GM21723 (cell line): Measurements from ENCODE around the gene SPOCD1.

Source experiments
- ATAC-seq: cut with Tn5 transposase; IDR thresholded peaks from one replicate; pipeline ENCODE4 v1.9.1; 2021; ENCODE audit warnings: mild to moderate bottlenecking, moderate library complexity; ENCODE audit not compliant: unreplicated experiment

SPOCD1 gene

GRCh38 chr1:31773861-31774260 is 42.0 kb downstream of the SPOCD1 start:
- ATAC-seq: no peak

- no peak for ATAC-seq
Observed at GRCh38 chr1:31772669-31773248, 43.1 kb downstream of the SPOCD1 start.

GRCh38 chr1:31771891-31772668 is 43.7 kb downstream of the SPOCD1 start:
- no peak for ATAC-seq

- no peak for ATAC-seq
Observed at GRCh38 chr1:31769720-31770390, 46.0 kb downstream of the SPOCD1 start.

- no peak for ATAC-seq
Observed at GRCh38 chr1:31768939-31769704, 46.7 kb downstream of the SPOCD1 start.

GRCh38 chr1:31768407-31768907 is 47.4 kb downstream of the SPOCD1 start:
- no peak for ATAC-seq

GRCh38 chr1:31767225-31767624 is 48.6 kb downstream of the SPOCD1 start:
- ATAC-seq: no peak

GRCh38 chr1:31765516-31765915 is 50.3 kb downstream of the SPOCD1 start:
- no peak for ATAC-seq

GRCh38 chr1:31765041-31765467 is 50.8 kb downstream of the SPOCD1 start:
- no peak for ATAC-seq

- no peak for ATAC-seq
Observed at GRCh38 chr1:31764312-31765040, 51.3 kb downstream of the SPOCD1 start, which contains the start of gene ADGRB2. TSS of gene ADGRB2 (minus strand) at chr1:31764340. CDS start at chr1:31757221, 7,119 bp downstream.

GRCh38 chr1:31763671-31764311 is 52.0 kb downstream of the SPOCD1 start:
- ATAC-seq: no peak

GRCh38 chr1:31762726-31763670 is 52.8 kb downstream of the SPOCD1 start:
- no peak for ATAC-seq

- ATAC-seq: no peak
Observed at GRCh38 chr1:31762323-31762722, 53.5 kb downstream of the SPOCD1 start.

- ATAC-seq: no peak
Observed at GRCh38 chr1:31761883-31762282, 53.9 kb downstream of the SPOCD1 start.

- no peak for ATAC-seq
Observed at GRCh38 chr1:31760471-31761470, 55.1 kb downstream of the SPOCD1 start.

GRCh38 chr1:31759298-31760023 is 56.4 kb downstream of the SPOCD1 start:
- no peak for ATAC-seq

GRCh38 chr1:31758823-31759222 is 57.0 kb downstream of the SPOCD1 start:
- no peak for ATAC-seq
